AG04449 (cell line): ENCODE measurements around the gene RBM17.
"Not testable (repeated sequence)": the region's sequence is repeated elsewhere in the genome, so short reads cannot be mapped to it uniquely, and the experiment has no call there.

ENCODE experiments used
- CTCF ChIA-PET: fragments of 350-600 bp; formaldehyde crosslinking; extraction: SDS; loops from one replicate; lab custom pipeline; 2021; ENCODE audit warnings: antibody characterized with exemption; lab: Yijun Ruan, JAX
- POLR2A ChIA-PET: fragments of 400-600, 350-600 bp; formaldehyde crosslinking; extraction: SDS; loops from one replicate; lab custom pipeline; 2020; ENCODE audit warnings: antibody characterized with exemption, inconsistent platforms; lab: Yijun Ruan, JAX
- DNase-seq: peaks from one replicate; pipeline ENCODE4 v3.0.0-alpha.2; 2010; ENCODE audit warnings: low read depth, low spot score
- H3K4me3 ChIP-seq: 2 replicates; pipeline ENCODE4 v1.5.1; 2011; ENCODE audit warnings: low read depth, mild to moderate bottlenecking, control low read depth, low read length
- TF ChIP-seq, protein P1 (sequence below): IDR thresholded peaks from one replicate; pipeline ENCODE4 v1.5.1; 2011; ENCODE audit warnings: mild to moderate bottlenecking, moderate library complexity, low read length, control low read depth, inconsistent platforms; ENCODE audit not compliant: insufficient read depth; ENCODE audit errors: missing control alignments

The RBM17 gene, protein sequence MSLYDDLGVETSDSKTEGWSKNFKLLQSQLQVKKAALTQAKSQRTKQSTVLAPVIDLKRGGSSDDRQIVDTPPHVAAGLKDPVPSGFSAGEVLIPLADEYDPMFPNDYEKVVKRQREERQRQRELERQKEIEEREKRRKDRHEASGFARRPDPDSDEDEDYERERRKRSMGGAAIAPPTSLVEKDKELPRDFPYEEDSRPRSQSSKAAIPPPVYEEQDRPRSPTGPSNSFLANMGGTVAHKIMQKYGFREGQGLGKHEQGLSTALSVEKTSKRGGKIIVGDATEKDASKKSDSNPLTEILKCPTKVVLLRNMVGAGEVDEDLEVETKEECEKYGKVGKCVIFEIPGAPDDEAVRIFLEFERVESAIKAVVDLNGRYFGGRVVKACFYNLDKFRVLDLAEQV

DNA sequence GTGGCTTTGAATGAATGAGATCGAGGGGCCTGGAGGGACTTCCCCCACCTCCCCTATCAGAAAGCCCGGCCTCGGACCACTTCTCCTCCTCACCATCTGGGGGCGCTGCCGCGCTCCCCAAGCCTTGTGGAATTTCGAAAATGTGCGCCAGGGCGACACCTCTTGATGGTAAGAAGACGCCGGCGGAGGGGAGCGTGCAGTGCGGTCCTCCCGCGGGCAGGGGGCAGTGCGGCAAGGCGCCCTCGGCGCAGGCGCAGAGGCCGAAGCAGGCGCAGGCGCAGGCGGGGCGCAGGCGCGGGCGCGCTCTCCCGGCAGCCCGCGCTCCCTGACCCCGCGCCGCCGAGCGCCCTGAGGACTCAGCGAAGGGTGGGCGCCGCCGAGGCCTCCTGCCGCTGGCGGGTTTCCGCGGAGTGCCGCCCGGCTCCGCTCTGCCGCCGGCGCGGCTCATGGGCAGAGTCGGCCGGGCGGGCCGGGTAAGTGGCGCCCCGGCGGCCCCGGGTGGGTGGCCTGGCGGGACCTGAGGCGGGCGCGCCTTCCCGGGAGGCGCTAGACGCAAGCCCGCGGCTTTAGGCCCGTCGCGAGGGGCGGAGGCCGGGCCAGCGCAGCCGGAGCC, at the start of gene RBM17:
RBM17 (plus strand) TSS at position 314 of the 613 bp plus-strand sequence. CDS start 8,032 bp downstream, outside the sequence.
- CTCF ChIA-PET, result interaction anchor here (0.7 to 8.7 kb wide), 21 partner anchors 8 to 323 kb away, joined by 3 to 155 read pairs (median 6); no protein-coding TSS in a partner anchor
- peak within 1 kb of the TSS; percentile 91 for H3K4me3 ChIP-seq
- peak; percentile 77 for DNase-seq
- POLR2A ChIA-PET, result interaction anchor here (0.7 to 1.2 kb wide), 2 partner anchors 114 to 313 kb away, joined by 3 to 6 read pairs; partner anchors contain the start of gene PFKFB3
- TF ChIP-seq, protein P1, sequence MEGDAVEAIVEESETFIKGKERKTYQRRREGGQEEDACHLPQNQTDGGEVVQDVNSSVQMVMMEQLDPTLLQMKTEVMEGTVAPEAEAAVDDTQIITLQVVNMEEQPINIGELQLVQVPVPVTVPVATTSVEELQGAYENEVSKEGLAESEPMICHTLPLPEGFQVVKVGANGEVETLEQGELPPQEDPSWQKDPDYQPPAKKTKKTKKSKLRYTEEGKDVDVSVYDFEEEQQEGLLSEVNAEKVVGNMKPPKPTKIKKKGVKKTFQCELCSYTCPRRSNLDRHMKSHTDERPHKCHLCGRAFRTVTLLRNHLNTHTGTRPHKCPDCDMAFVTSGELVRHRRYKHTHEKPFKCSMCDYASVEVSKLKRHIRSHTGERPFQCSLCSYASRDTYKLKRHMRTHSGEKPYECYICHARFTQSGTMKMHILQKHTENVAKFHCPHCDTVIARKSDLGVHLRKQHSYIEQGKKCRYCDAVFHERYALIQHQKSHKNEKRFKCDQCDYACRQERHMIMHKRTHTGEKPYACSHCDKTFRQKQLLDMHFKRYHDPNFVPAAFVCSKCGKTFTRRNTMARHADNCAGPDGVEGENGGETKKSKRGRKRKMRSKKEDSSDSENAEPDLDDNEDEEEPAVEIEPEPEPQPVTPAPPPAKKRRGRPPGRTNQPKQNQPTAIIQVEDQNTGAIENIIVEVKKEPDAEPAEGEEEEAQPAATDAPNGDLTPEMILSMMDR, result peak; percentile 99

DNA sequence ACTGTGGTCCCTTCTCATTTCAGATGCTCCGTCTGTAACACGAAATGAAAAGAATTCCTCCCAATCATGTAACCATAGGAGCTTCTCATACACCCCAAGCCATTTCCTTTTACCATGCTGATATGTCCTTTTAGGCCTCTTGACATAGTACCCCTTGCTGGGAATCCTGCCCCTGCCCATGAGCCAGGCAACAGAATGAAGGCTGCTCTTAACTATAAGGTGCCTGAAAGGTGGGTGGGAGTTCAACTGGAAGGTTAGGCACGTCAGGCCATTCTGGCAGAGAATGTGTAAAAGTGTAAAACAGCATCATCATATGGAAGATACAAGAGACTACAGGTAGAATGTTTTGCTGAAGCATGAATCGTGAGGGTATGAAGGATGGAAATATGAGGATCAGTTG, 49.1 kb upstream of the RBM17 start:
- ChIA-PET POLR2A (no interaction called here), CTCF (no interaction called here)
- no peak for DNase-seq
- TF ChIP-seq, protein P1, result no peak
- no peak overlapping the region for H3K4me3 ChIP-seq

DNA sequence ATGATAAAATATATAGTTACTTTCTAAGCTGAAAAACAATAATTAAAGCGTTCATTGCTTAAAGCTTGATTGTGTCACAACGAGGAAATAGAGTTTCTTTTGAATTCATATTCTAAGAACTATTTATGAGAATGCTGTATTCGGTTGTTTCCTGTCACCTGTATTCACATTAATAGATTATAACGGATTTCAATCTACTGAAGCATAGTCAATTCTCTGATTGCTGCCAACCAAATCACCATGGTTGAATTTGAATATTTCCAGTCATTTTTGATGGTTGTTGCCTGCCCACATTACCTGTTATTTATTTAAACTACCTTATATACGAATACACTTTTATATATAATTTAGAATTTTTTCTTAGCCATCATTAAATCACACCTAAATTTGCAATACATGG, 48.6 kb upstream of the RBM17 start:
- POLR2A ChIA-PET, result no interaction called here
- no peak overlapping the region for H3K4me3 ChIP-seq
- DNase-seq, result no peak
- TF ChIP-seq, protein P1, result no peak
- CTCF ChIA-PET, result no interaction called here

DNA sequence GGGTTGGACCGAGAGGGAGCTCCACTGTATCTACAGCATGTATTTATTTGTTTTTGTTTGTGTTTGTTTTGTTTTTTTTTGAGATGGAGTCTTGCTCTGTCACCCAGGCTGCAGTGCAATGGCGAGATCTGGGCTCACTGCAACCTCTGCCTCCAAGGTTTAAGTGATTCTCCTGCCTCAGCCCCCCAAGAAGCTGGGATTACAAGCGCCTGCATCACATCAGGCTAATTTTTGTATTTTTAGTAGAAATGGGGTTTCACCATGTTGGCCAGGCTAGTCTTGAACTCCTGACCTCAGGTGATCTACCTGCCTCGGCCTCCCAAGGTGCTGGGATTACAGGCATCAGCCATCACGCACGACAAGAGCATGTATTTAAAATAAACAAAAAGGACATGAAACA, 45.5 kb upstream of the RBM17 start:
- POLR2A ChIA-PET, result interaction anchor here (0.7 kb wide), 1 partner anchor 67 kb away, joined by 3 read pairs; no protein-coding TSS in a partner anchor
- DNase-seq, H3K4me3 ChIP-seq: not testable (repeated sequence)
- CTCF ChIA-PET, result interaction anchor here (1.0 to 1.1 kb wide), 2 partner anchors 29 to 44 kb away, joined by 3 to 4 read pairs; no protein-coding TSS in a partner anchor

DNA sequence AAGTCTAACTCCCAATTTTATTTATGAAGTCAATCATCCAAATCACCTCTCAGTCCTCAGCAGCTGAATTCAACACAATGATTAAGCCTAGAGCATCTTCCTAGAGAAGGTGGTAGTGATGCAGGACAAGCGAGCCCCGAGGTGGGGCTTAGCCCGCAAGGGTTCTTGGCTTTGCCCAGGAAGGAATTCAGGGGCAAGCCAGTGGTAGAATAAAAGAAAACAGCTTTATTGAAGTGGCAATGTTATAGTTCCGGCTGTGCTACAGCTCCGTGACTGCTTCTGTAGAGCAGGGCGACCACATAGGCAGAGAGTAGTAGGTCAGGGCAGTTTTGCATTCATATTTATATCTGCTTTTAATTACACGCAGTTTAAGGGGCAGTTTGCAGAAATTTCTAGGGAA, 44.8 kb upstream of the RBM17 start:
- ChIA-PET POLR2A (no interaction called here), CTCF (no interaction called here)
- H3K4me3 ChIP-seq, result no peak overlapping the region
- no peak for DNase-seq
- TF ChIP-seq, protein P1, result no peak

DNA sequence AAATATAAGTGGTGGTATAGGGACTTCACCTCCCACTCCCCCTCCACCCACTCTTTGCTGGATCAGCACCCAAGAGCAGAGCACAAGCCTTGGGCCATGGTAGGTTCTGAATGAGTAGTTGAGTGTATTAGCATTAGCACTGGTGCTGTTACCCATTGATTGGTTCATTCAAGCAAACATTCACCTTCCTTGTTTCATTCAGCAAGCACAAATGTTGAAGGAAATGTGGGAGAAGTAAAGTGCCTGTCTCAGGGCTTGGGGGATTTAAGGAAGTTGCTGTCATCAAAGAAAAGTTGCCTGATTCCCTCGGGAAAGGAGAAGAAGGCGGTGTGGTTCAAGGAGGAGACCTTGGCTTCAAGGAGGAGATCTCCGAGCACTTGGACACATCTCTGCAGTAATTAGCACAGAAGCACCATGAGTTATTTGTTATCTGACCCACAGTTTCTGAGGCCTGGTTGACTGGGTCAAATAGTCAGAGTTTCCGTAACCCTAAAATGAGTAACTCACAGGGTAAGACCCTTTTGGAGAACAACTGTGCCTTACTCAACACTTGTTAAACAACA, 44.0 kb upstream of the RBM17 start:
- no peak for DNase-seq
- CTCF ChIA-PET, result no interaction called here
- POLR2A ChIA-PET, result no interaction called here
- TF ChIP-seq, protein P1, result no peak
- H3K4me3 ChIP-seq, result no peak overlapping the region
